ENCODE measurements around the gene ZYG11A.

ZYG11A gene

DNA sequence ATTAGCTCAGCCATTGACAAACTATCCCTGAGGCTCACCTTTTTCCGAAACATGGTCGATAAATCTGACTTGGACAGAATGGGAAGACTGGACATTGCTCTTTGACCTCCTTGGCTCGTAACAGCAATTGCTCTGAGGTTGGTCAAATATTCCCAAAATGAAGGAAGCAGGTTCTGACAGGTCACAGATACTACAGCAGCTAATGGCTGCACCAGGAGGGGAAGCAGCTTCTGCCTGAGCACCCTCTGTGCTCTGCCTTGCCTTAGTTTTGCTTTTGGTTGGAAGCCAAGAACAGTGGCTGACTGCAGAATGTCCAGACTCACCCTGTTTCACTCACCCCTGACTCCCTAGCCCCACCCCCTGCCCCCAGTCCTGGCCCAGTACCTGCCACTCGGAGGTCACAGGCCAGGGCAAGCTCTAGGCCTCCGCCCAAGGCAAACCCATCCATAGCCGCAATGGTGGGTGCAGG, 63.6 kb downstream of the ZYG11A start:
- no peak for TF ChIP-seq EZH2phosphoT487 (conservative IDR thresholded peaks at IDR 0.05; ENCODE audit: low read length)
- TF ChIP-seq, protein P1, sequence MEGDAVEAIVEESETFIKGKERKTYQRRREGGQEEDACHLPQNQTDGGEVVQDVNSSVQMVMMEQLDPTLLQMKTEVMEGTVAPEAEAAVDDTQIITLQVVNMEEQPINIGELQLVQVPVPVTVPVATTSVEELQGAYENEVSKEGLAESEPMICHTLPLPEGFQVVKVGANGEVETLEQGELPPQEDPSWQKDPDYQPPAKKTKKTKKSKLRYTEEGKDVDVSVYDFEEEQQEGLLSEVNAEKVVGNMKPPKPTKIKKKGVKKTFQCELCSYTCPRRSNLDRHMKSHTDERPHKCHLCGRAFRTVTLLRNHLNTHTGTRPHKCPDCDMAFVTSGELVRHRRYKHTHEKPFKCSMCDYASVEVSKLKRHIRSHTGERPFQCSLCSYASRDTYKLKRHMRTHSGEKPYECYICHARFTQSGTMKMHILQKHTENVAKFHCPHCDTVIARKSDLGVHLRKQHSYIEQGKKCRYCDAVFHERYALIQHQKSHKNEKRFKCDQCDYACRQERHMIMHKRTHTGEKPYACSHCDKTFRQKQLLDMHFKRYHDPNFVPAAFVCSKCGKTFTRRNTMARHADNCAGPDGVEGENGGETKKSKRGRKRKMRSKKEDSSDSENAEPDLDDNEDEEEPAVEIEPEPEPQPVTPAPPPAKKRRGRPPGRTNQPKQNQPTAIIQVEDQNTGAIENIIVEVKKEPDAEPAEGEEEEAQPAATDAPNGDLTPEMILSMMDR (IDR thresholded peaks at IDR 0.05; ENCODE audit: insufficient read depth, low read length, poor library complexity, severe bottlenecking): no peak
- Histone ChIP-seq H3K9me2 (replicated peaks; ENCODE audit: insufficient read depth, low read length) (no peaks in the 10 kb centered on the region), H3F3A (ENCODE audit: insufficient read depth) (no peaks in the 10 kb centered on the region), H2AFZ (ENCODE audit: low read depth, low read length, severe bottlenecking) (no peak overlapping the region), H3K79me2 (ENCODE audit: insufficient read depth, low read length) (no peaks in the 10 kb centered on the region), H3K9me3 (ENCODE audit: insufficient read depth, low read length) (no peaks in the 10 kb centered on the region), H3K27me3 (ENCODE audit: low read length) (no peaks in the 10 kb centered on the region), H3K9ac (ENCODE audit: low read length) (no peak overlapping the region), H3K27ac (ENCODE audit: low read depth, low read length) (no peak overlapping the region), H3K4me2 (ENCODE audit: low read depth, low read length, poor library complexity, severe bottlenecking) (no peak overlapping the region), H3K4me3 (ENCODE audit: insufficient read depth, low read length, poor library complexity, severe bottlenecking) (no peak overlapping the region), H3K36me3 (ENCODE audit: low read length) (no peaks in the 10 kb centered on the region), H4K20me1 (ENCODE audit: low read depth, low read length) (no peaks in the 10 kb centered on the region)

DNA sequence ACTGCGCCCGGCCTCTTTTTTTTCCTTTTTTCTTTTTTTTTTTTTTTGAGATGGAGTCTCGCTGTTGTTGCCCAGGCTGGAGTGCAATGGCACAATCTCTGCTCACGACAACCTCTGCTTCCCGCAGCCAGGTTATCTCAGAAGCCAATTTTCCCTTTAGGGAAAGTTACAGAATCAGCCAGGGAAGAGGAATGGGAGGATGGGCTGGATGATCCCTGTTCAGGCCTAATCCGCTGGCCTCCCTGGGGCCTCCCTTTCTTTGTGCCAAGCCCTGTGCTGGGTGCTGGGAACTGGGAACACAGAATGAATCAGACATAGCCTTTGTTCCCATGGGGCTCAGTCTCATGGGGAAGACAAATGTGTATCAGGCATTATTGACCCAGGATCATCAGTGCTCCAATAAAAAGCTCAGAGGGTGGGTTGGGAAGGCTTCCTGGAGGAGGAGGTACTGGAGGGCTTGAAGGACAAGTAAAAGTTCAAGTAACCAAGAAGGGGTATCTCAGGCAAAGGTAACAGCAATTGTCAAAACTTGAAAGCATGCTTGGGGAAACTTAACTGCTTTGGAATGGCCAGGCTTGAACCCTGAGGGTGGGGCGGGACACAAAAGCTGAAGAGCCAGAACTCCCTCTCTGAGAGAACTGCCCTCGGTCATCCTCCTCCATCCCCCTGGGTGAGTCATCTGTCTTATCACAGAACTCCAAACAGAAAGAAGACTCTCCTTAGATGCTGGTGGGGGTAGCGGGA, 64.7 kb downstream of the ZYG11A start:
- Histone ChIP-seq H3K9me2 (replicated peaks; ENCODE audit: insufficient read depth, low read length) (no peaks in the 10 kb centered on the region), H4K20me1 (ENCODE audit: low read depth, low read length) (no peaks in the 10 kb centered on the region), H3K36me3 (ENCODE audit: low read length) (no peaks in the 10 kb centered on the region), H2AFZ (ENCODE audit: low read depth, low read length, severe bottlenecking) (no peak overlapping the region), H3F3A (ENCODE audit: insufficient read depth) (no peaks in the 10 kb centered on the region), H3K4me2 (ENCODE audit: low read depth, low read length, poor library complexity, severe bottlenecking) (no peak overlapping the region), H3K9ac (ENCODE audit: low read length) (no peak overlapping the region), H3K79me2 (ENCODE audit: insufficient read depth, low read length) (no peaks in the 10 kb centered on the region), H3K27me3 (ENCODE audit: low read length) (no peaks in the 10 kb centered on the region), H3K4me3 (ENCODE audit: insufficient read depth, low read length, poor library complexity, severe bottlenecking) (no peak overlapping the region), H3K27ac (ENCODE audit: low read depth, low read length) (no peak overlapping the region), H3K9me3 (ENCODE audit: insufficient read depth, low read length) (no peaks in the 10 kb centered on the region)
- TF ChIP-seq, protein P1 (IDR thresholded peaks at IDR 0.05; ENCODE audit: insufficient read depth, low read length, poor library complexity, severe bottlenecking): no peak
- no peak for TF ChIP-seq EZH2phosphoT487 (conservative IDR thresholded peaks at IDR 0.05; ENCODE audit: low read length)

DNA sequence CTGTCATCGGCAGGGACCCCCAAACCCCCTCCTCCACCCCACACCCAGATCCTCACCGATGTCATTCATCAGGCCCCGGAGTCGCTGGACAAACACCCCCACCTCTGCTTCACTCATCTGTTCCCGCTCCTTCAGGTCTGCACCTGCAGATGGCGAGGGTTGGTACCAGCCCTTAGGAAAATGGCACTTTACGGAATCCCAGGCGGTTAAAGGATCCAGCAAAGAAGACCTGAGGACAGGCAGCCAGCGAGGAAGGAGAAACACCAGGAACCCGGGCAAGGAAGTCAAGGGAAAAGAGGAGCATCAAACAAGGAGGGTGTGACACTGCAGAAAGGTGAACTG, 65.2 kb downstream of the ZYG11A start:
- H3K9me3 ChIP-seq (ENCODE audit: insufficient read depth, low read length): no peaks in the 10 kb centered on the region
- no peak overlapping the region for H3K4me2 ChIP-seq (ENCODE audit: low read depth, low read length, poor library complexity, severe bottlenecking)
- no peaks in the 10 kb centered on the region for H4K20me1 ChIP-seq (ENCODE audit: low read depth, low read length)
- H3K36me3 ChIP-seq (ENCODE audit: low read length): no peaks in the 10 kb centered on the region
- H3K27ac ChIP-seq (ENCODE audit: low read depth, low read length): no peak overlapping the region
- no peak overlapping the region for H3K4me3 ChIP-seq (ENCODE audit: insufficient read depth, low read length, poor library complexity, severe bottlenecking)
- H3K27me3 ChIP-seq (ENCODE audit: low read length): no peaks in the 10 kb centered on the region
- no peak overlapping the region for H3K9ac ChIP-seq (ENCODE audit: low read length)
- no peaks in the 10 kb centered on the region for H3F3A ChIP-seq (ENCODE audit: insufficient read depth)
- H2AFZ ChIP-seq (ENCODE audit: low read depth, low read length, severe bottlenecking): no peak overlapping the region
- H3K9me2 ChIP-seq (replicated peaks; ENCODE audit: insufficient read depth, low read length): no peaks in the 10 kb centered on the region
- H3K79me2 ChIP-seq (ENCODE audit: insufficient read depth, low read length): no peaks in the 10 kb centered on the region
- TF ChIP-seq EZH2phosphoT487 (conservative IDR thresholded peaks at IDR 0.05; ENCODE audit: low read length): no peak
- TF ChIP-seq, protein P1 (IDR thresholded peaks at IDR 0.05; ENCODE audit: insufficient read depth, low read length, poor library complexity, severe bottlenecking): no peak

Measured in SU-DHL-6 (cell line).